ENCODE data around the gene TNFAIP8L2. TPM values are rescaled to one million over a fixed set of nuclear protein-coding genes. Genes with fewer than 3 reads are reported as not detected.
"Not testable (repeated sequence)": the region's sequence is repeated elsewhere in the genome, so short reads cannot be mapped to it uniquely, and the experiment has no call there.

TNFAIP8L2 gene
- polyA plus RNA-seq, 1 donor from 2014 or later: 16.1 TPM

- Mint-ChIP-seq H3K27ac (peak overlapping the region in 1 of 3 donors; percentile 67), H3K36me3 (peaks cover 5% of the 10 kb centered on the region), H3K4me3 (peak overlapping the region in 1 of 4 donors; percentile 68), H3K4me1 (peaks cover 20 to 35% (median 25%) of the 10 kb centered on the region in 3 donors), H3K27me3 (peaks cover 3% of the 10 kb centered on the region), H3K9me3 (no peaks in the 10 kb centered on the region)
These were observed 35.6 kb downstream of the TNFAIP8L2 start for GRCh38 chr1:151192047-151192446.

- H3K9me3 Mint-ChIP-seq: no peaks in the 10 kb centered on the region
- peaks cover 3% of the 10 kb centered on the region for H3K27me3 Mint-ChIP-seq
- H3K4me1 Mint-ChIP-seq: peaks cover 20 to 41% (median 23%) of the 10 kb centered on the region in 3 donors
- H3K27ac Mint-ChIP-seq: peak overlapping the region in 2 of 3 donors; percentile 35 to 78
- peak overlapping the region in 1 of 4 donors; percentile 65 for H3K4me3 Mint-ChIP-seq
- H3K36me3 Mint-ChIP-seq: peaks cover 5% of the 10 kb centered on the region
These were observed 36.9 kb downstream of the TNFAIP8L2 start for GRCh38 chr1:151193304-151193703.

GRCh38 chr1:151193856-151194255 is 37.4 kb downstream of the TNFAIP8L2 start:
- Mint-ChIP-seq H3K4me1 (peaks cover 17 to 40% (median 19%) of the 10 kb centered on the region in 3 donors), H3K27me3 (peaks cover 3% of the 10 kb centered on the region), H3K36me3 (peaks cover 5% of the 10 kb centered on the region), H3K9me3 (no peaks in the 10 kb centered on the region), H3K4me3 (peak overlapping the region in 2 of 4 donors; percentile 8 to 65), H3K27ac (peak overlapping the region in 1 of 3 donors; percentile 78)

- H3K4me1 Mint-ChIP-seq: peaks cover 17 to 39% (median 23%) of the 10 kb centered on the region in 3 donors
- H3K9me3 Mint-ChIP-seq, H3K36me3 Mint-ChIP-seq, H3K27me3 Mint-ChIP-seq: not testable (repeated sequence)
- H3K27ac Mint-ChIP-seq: peak overlapping the region in 1 of 3 donors; percentile 78
- peak overlapping the region in 2 of 4 donors; percentile 31 to 41 for H3K4me3 Mint-ChIP-seq
These were observed 38.6 kb downstream of the TNFAIP8L2 start for GRCh38 chr1:151194894-151195594.

DNA sequence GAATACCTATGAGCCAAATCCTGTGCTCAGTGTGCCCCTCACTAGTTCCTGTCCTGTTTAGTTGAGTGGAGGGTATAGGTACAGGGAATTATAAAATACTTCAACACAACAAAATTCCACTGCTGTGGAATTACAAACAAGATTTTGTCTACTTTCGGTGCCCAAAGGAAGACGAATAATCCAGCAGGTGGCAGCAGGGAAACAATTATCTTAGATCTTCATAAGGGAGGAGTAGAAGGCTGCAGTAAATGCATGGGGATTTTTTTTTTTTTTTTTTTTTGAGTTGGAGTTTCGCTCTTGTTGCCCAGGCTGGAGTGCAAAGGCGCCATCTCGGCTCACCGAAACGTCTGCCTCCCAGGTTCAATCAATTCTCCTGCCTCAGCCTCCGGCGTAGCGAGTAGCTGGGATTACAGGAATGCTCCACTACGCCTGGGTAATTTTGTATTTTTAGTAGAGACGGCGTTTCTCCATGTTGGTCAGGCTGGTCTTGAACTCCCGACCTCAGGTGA is 39.9 kb downstream of the TNFAIP8L2 start:
- Mint-ChIP-seq H3K4me1 (peaks cover 14 to 32% (median 23%) of the 10 kb centered on the region in 3 donors), H3K27me3 (peaks cover 3% of the 10 kb centered on the region), H3K9me3 (no peaks in the 10 kb centered on the region), H3K36me3 (peaks cover 1% of the 10 kb centered on the region), H3K27ac (peak overlapping the region; percentile 8 to 88 (median 52)), H3K4me3 (peak overlapping the region; percentile 49 to 90 (median 64))

- H3K4me3 Mint-ChIP-seq: peak overlapping the region; percentile 97 to 98 (median 98)
- peaks cover 20 to 37% (median 30%) of the 10 kb centered on the region in 3 donors for H3K4me1 Mint-ChIP-seq
- no peaks in the 10 kb centered on the region for H3K9me3 Mint-ChIP-seq
- H3K27me3 Mint-ChIP-seq: peaks cover 3% of the 10 kb centered on the region
- peak overlapping the region; percentile 93 to 99 (median 99) for H3K27ac Mint-ChIP-seq
- peaks cover 1% of the 10 kb centered on the region for H3K36me3 Mint-ChIP-seq
These were observed 41.4 kb downstream of the TNFAIP8L2 start for GRCh38 chr1:151197863-151198253.

GRCh38 chr1:151198254-151199127 is 42.0 kb downstream of the TNFAIP8L2 start, which contains the start of gene PIP5K1A:
Gene PIP5K1A, plus strand, starts transcription at chr1:151198552. Its CDS starts 445 bp downstream, at chr1:151198997.
- H3K4me3 Mint-ChIP-seq: peak within 1 kb of the TSS; percentile 97 to 98 (median 98)
- H3K27ac Mint-ChIP-seq: peak within 1 kb of the TSS; percentile 93 to 99 (median 99)
- H3K4me1 Mint-ChIP-seq: peaks cover 20 to 37% (median 30%) of the 10 kb centered on the region in 3 donors

DNA sequence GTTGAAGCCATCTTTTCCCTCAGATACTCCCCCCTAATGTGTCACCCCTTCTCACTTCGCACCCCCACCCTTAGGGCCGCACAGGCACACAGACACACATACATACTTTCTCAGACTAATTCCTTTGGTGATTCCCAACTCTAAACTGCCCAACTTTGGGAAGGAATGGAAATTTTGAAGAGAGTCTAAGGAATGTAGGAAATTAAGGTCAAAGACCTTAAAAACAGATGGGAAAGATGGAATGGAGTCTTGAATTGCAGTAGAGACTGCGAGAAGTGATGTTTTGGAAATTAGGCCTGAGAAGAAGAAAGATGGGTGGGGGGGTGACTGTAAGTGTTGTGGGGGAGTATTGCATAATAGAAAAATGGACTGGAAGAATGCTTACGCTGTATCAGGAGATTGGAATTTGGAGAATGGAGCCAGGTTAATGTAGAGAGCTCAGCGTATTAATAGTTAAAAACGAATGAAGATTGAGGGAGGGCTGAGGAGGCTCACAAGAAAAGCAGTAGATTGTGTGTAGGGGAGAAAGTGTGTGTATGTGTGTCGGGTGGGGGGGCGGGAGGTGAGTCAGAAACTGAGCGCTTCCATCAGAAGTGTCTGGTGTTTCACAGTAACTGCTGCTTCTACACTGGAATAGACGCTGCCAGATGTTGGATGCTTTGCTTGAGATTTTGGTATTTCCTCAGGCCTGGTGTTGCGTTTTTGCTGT is 43.6 kb downstream of the TNFAIP8L2 start:
- Mint-ChIP-seq H3K27me3 (peaks cover 2% of the 10 kb centered on the region), H3K9me3 (no peaks in the 10 kb centered on the region), H3K4me1 (peaks cover 25 to 45% (median 32%) of the 10 kb centered on the region in 3 donors), H3K36me3 (peaks cover 1% of the 10 kb centered on the region), H3K4me3 (peak overlapping the region; percentile 97 to 98 (median 98)), H3K27ac (peak overlapping the region; percentile 93 to 99 (median 99))

More at GRCh38 chr1:151198254-151199127, 42.0 kb downstream of the TNFAIP8L2 start, which contains the start of gene PIP5K1A:
- H3K27me3 Mint-ChIP-seq: peaks cover 3% of the 10 kb centered on the region
- no peaks in the 10 kb centered on the region for H3K9me3 Mint-ChIP-seq
- H3K36me3 Mint-ChIP-seq: peaks cover 1% of the 10 kb centered on the region

DNA sequence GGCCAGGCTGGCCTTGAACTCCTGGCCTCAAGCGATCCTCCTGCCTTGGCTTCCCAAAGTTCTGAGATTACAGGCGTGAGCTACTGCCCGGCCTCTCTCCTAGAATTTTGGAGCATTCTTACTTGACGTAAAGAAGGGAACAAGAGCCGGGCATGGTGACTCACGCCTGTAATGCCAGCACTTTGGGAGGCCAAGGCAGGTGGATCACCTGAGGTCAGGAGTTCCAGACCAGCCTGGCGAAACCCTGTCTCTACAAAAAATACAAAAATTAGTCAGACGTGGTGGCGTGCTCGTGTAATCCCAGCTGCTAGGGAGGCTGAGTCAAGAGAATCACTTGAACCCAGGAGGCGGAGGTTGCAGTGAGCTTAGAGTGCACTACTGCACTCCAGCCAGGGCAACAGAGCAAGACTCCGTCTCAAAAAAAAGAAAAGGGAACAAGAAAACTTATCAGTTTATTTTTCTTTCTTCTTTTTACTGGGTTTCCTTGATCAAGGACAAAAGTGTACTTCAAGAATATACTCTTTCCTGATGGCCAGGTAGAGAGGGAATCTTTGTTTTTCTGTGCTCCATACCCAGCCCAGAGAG is 49.0 kb downstream of the TNFAIP8L2 start:
- H3K4me3 Mint-ChIP-seq, H3K27ac Mint-ChIP-seq, H3K27me3 Mint-ChIP-seq, H3K36me3 Mint-ChIP-seq, H3K9me3 Mint-ChIP-seq: not testable (repeated sequence)
- H3K4me1 Mint-ChIP-seq: peaks cover 14 to 21% (median 16%) of the 10 kb centered on the region in 3 donors

Other genes with a start within 250 kb of the TNFAIP8L2 start
- 19.8 TPM for gene SETDB1, start 230.3 kb upstream of the TNFAIP8L2 start, polyA plus RNA-seq
- gene CERS2, start 181.8 kb upstream of the TNFAIP8L2 start, polyA plus RNA-seq: 110 TPM
- 0.11 TPM for gene ANXA9, start 174.4 kb upstream of the TNFAIP8L2 start, polyA plus RNA-seq
- 2.3 TPM for gene MINDY1, start 149.7 kb upstream of the TNFAIP8L2 start, polyA plus RNA-seq
- gene PRUNE1, start 148.2 kb upstream of the TNFAIP8L2 start, polyA plus RNA-seq: 36.2 TPM
- 0.13 TPM for gene BNIPL, start 120.1 kb upstream of the TNFAIP8L2 start, polyA plus RNA-seq
- gene C1orf56, start 108.9 kb upstream of the TNFAIP8L2 start, polyA plus RNA-seq: 4.5 TPM
- 86.2 TPM for gene CDC42SE1, start 97.0 kb upstream of the TNFAIP8L2 start, polyA plus RNA-seq
- gene MLLT11, start 96.3 kb upstream of the TNFAIP8L2 start, polyA plus RNA-seq: 1.5 TPM
- gene GABPB2, start 85.9 kb upstream of the TNFAIP8L2 start, polyA plus RNA-seq: 5.5 TPM
- not detected for gene SEMA6C, start 10.0 kb upstream of the TNFAIP8L2 start, polyA plus RNA-seq
- 0.69 TPM for gene LYSMD1, start 9.3 kb downstream of the TNFAIP8L2 start, polyA plus RNA-seq
- 70.1 TPM for gene SCNM1, start 9.5 kb downstream of the TNFAIP8L2 start, polyA plus RNA-seq
- gene TMOD4, start 19.3 kb downstream of the TNFAIP8L2 start, polyA plus RNA-seq: 1.0 TPM
- 81.0 TPM for gene VPS72, start 33.5 kb downstream of the TNFAIP8L2 start, polyA plus RNA-seq
- gene PIP5K1A, start 41.9 kb downstream of the TNFAIP8L2 start, polyA plus RNA-seq: 20.3 TPM
- 252 TPM for gene PSMD4, start 98.1 kb downstream of the TNFAIP8L2 start, polyA plus RNA-seq
- 3.0 TPM for gene ZNF687, start 125.7 kb downstream of the TNFAIP8L2 start, polyA plus RNA-seq
- gene PI4KB, start 170.8 kb downstream of the TNFAIP8L2 start, polyA plus RNA-seq: 67.9 TPM
- 106 TPM for gene RFX5, start 190.6 kb downstream of the TNFAIP8L2 start, polyA plus RNA-seq
- not detected for gene SELENBP1, start 216.1 kb downstream of the TNFAIP8L2 start, polyA plus RNA-seq
- 69.1 TPM for gene PSMB4, start 242.9 kb downstream of the TNFAIP8L2 start, polyA plus RNA-seq